Parathyroid adenoma (tissue), 2 donors: ENCODE results near the gene PLAGL1.

Experiments used
- H2AFZ ChIP-seq: fragments of 300-600 bp; sonication (generic); one replicate; pipeline ENCODE4 v1.7.0; 2017; ENCODE audit warnings: antibody characterized with exemption, mild to moderate bottlenecking
- H3K27ac ChIP-seq: fragments of 300-600 bp; sonication (generic); one replicate; pipeline ENCODE4 v1.7.0; 2017
- H3K27me3 ChIP-seq: fragments of 300-600 bp; sonication (generic); one replicate; pipeline ENCODE4 v1.7.0; 2017; ENCODE audit warnings: low read length; ENCODE audit not compliant: control insufficient read depth, insufficient read depth
- H3K36me3 ChIP-seq: fragments of 300-600 bp; sonication (generic); one replicate; pipeline ENCODE4 v1.7.0; 2017; ENCODE audit warnings: low read length; ENCODE audit not compliant: control insufficient read depth, insufficient read depth
- H3K4me1 ChIP-seq: fragments of 300-600 bp; sonication (generic); one replicate; pipeline ENCODE4 v1.7.0; 2017; ENCODE audit warnings: control low read depth
- H3K4me2 ChIP-seq: fragments of 300-600 bp; sonication (generic); one replicate; pipeline ENCODE4 v1.7.0; 2017; ENCODE audit warnings: low read length
- H3K4me3 ChIP-seq: fragments of 300-600 bp; sonication (generic); one replicate; pipeline ENCODE4 v1.7.0; 2017; ENCODE audit warnings: low read depth, low read length
- H3K79me2 ChIP-seq: fragments of 300-600 bp; sonication (generic); one replicate; pipeline ENCODE4 v1.7.0; 2017; ENCODE audit warnings: control low read depth
- H3K9ac ChIP-seq: fragments of 300-600 bp; sonication (generic); one replicate; pipeline ENCODE4 v1.7.0; 2017; ENCODE audit warnings: mild to moderate bottlenecking
- H3K9me3 ChIP-seq: fragments of 300-600 bp; sonication (generic); one replicate; pipeline ENCODE4 v1.7.0; 2017; ENCODE audit warnings: low read length; ENCODE audit not compliant: control insufficient read depth
- TF ChIP-seq, protein P1 (sequence below): fragments of 300-600 bp; sonication (generic); IDR thresholded peaks from one replicate; pipeline ENCODE4 v1.7.0; 2017; ENCODE audit warnings: antibody characterized with exemption, mild to moderate bottlenecking
- donor health status: primary hyperparathyroidism.

Gene PLAGL1

DNA sequence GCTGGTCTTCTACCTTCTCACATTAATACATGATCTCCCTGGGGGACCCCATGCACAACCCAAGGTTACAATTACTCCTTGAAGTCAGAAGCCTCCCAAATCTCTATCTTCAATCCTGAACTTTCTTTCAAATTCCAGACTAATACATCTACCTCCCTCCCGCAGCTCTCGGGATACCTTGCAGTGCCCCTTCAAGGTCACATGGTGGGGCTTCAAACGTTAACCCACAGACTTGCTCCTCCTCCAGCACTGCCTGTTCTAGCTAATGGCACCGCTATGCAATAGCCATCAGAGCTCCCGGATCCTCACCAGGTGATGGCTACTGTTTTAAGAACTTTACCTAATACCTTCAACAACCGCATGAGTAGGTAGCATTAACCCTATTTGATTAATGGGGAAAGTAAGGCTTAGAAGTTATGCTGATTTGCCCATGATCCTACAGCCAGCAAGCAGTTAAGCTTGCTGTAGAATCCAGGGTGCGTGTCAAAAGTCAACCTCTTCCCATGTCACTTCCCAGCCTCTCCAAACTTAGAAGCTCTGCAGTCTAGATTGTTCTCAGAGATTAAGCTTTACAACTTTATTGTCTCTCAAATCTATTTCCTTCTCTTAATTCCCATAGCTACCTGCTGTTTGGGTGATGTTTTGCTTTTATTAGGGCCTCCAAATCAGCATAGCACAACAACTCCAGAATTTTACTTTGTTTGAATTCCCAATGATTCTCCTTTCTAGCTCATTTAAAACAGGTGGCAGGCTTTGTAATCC is 44.7 kb downstream of the PLAGL1 start:
- H3K9ac ChIP-seq: no peak overlapping the region
- no peak overlapping the region for H3K4me2 ChIP-seq
- no peaks in the 10 kb centered on the region for H3K79me2 ChIP-seq
- no peaks in the 10 kb centered on the region for H3K9me3 ChIP-seq
- no peaks in the 10 kb centered on the region for H3K4me1 ChIP-seq
- TF ChIP-seq, protein P1, sequence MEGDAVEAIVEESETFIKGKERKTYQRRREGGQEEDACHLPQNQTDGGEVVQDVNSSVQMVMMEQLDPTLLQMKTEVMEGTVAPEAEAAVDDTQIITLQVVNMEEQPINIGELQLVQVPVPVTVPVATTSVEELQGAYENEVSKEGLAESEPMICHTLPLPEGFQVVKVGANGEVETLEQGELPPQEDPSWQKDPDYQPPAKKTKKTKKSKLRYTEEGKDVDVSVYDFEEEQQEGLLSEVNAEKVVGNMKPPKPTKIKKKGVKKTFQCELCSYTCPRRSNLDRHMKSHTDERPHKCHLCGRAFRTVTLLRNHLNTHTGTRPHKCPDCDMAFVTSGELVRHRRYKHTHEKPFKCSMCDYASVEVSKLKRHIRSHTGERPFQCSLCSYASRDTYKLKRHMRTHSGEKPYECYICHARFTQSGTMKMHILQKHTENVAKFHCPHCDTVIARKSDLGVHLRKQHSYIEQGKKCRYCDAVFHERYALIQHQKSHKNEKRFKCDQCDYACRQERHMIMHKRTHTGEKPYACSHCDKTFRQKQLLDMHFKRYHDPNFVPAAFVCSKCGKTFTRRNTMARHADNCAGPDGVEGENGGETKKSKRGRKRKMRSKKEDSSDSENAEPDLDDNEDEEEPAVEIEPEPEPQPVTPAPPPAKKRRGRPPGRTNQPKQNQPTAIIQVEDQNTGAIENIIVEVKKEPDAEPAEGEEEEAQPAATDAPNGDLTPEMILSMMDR: no peak
- H3K36me3 ChIP-seq: no peaks in the 10 kb centered on the region
- H2AFZ ChIP-seq: no peak overlapping the region
- no peak overlapping the region for H3K27ac ChIP-seq
- no peak overlapping the region for H3K4me3 ChIP-seq
- no peaks in the 10 kb centered on the region for H3K27me3 ChIP-seq

DNA sequence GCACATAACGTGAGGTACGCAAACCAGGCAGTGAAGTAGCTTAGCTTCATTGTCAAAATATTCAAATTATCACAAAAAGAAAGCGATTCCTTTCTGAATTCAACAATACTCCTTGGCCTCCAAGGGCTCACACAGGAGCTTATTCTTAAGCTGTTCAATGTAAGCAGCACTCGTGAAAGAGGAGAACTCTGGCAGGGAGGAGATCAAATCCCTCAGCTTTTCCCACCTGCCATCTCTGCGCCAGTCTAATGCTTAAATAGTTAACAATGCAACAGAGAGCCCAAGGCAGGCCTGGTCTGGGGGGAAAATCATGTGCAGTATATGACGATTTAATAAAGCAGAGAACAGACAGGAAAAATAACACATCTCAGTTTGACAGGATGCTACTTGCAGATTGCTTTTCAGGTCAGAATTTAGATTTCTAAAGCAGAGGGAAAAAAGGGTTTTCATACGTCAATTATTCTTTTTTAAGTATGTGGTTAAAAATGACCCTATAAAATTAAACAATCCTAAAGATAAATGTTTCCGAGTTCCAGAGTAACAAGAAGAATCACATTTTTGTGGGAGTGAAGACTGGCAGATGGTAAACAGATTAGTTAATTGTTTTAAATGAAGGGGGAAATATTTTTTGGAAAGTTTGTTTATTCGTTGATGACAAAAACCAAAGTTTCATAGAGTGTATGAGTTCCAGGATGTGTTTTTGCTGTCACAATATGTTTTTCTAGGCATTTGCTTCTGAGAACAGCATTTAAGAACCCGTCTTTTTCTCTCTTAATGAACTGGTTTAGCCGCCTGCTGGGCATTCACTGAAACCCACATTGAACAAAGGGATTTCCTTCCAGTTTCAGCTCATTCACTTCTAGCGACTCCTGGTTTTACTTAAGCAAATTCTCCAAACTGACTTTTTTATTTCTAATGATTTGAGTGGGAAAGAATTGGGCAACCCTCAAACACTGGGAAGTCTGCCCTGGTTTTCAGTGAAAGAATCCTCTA is 45.9 kb downstream of the PLAGL1 start:
- no peaks in the 10 kb centered on the region for H3K9me3 ChIP-seq
- TF ChIP-seq, protein P1: no peak
- H3K27me3 ChIP-seq: no peaks in the 10 kb centered on the region
- H3K9ac ChIP-seq: no peak overlapping the region
- H3K4me1 ChIP-seq: no peaks in the 10 kb centered on the region
- no peak overlapping the region for H2AFZ ChIP-seq
- H3K79me2 ChIP-seq: no peaks in the 10 kb centered on the region
- no peak overlapping the region for H3K27ac ChIP-seq
- H3K4me3 ChIP-seq: no peak overlapping the region
- no peaks in the 10 kb centered on the region for H3K36me3 ChIP-seq
- H3K4me2 ChIP-seq: no peak overlapping the region

DNA sequence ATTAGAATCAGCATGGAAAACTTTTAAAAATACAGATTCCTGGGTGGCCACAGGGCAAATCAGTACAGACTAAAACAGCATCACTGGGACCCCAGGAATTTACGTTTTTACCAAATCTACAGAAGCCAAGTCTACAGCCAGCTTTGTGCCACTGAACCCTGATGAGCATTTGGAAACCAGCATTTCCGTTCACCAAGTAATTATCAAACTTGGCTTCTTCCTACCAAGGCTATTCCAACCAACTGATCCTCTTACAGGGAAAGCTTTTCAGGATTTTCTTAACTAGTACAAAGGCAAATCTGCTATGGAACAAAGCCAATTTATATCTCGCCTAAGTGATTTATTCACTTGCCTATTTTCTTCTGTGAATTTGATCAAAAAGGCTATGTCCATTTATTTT is 47.0 kb downstream of the PLAGL1 start:
- Histone ChIP-seq H3K4me1 (no peaks in the 10 kb centered on the region), H3K27me3 (no peaks in the 10 kb centered on the region), H3K4me2 (no peak overlapping the region), H3K4me3 (no peak overlapping the region), H2AFZ (no peak overlapping the region), H3K9me3 (no peaks in the 10 kb centered on the region), H3K79me2 (no peaks in the 10 kb centered on the region), H3K9ac (no peak overlapping the region), H3K36me3 (no peaks in the 10 kb centered on the region), H3K27ac (no peak overlapping the region)
- TF ChIP-seq, protein P1: no peak

DNA sequence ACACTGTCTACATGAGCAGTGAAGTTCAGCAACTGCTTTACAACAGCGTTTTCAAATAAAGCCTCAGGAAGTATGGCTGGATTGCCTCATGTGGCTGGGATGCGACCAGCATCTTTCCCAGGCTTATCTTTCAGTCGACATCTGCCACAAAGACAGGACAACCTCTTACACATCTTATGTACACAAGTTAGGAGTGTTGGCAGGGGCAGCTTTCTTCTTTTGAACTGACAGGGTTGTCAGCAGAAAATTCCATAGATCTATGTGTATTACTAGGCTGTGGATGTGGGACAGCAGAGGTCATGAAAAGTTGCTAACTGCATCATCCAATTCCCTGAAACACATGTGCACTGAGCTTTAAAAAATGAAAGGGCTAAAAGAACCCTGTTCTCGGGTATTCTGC is 48.1 kb downstream of the PLAGL1 start:
- Histone ChIP-seq H3K4me2 (no peak overlapping the region), H3K27ac (no peak overlapping the region), H3K36me3 (no peaks in the 10 kb centered on the region), H3K4me1 (no peaks in the 10 kb centered on the region), H3K9ac (no peak overlapping the region), H3K9me3 (no peaks in the 10 kb centered on the region), H3K79me2 (no peaks in the 10 kb centered on the region), H3K4me3 (no peak overlapping the region), H3K27me3 (no peaks in the 10 kb centered on the region), H2AFZ (no peak overlapping the region)
- TF ChIP-seq, protein P1: no peak
